NOMO-1 (cell line): Measurements from ENCODE around the gene HSD17B11.
A peak's percentile ranks its signal among the peaks of the same experiment; 100 is the strongest.
"Not testable (repeated sequence)": the region's sequence is repeated elsewhere in the genome, so short reads cannot be mapped to it uniquely, and the experiment has no call there.

ENCODE experiments used
- DNase-seq, 2 experiments: peaks; one replicate each; lab custom pipeline; 2025; ENCODE audit not compliant: unreplicated experiment in 2 of 2; lab: John Stamatoyannopoulos, UW

The HSD17B11 gene

DNA sequence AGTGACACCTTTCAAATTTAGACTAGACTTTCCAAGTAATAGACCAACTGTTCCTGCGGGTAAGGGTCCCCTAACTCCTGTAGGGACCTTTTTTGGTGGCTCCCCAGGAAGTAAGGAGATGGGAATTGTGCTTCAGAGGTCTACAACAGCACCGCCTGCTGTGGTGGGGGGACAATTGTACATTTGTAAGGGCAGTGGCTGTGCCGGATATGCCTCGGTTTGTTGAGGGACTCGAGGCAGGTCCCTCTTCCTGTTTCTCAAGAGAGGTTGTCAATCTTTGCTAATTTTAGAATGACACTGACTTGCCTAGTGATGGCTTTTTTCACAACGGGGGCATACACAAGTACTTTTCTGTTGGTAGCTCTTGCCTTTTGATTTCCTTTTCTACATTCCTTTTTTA lies 15.5 kb upstream of the HSD17B11 start:
- DNase-seq: peak; percentile 68 to 78

- DNase-seq: no peak
Observed at GRCh38 chr4:87405211-87405820, 14.3 kb upstream of the HSD17B11 start.

GRCh38 chr4:87403732-87404131 lies 12.7 kb upstream of the HSD17B11 start:
- DNase-seq: not testable (repeated sequence)

- no peak for DNase-seq
Observed at GRCh38 chr4:87399954-87400353, 9.0 kb upstream of the HSD17B11 start.

DNA sequence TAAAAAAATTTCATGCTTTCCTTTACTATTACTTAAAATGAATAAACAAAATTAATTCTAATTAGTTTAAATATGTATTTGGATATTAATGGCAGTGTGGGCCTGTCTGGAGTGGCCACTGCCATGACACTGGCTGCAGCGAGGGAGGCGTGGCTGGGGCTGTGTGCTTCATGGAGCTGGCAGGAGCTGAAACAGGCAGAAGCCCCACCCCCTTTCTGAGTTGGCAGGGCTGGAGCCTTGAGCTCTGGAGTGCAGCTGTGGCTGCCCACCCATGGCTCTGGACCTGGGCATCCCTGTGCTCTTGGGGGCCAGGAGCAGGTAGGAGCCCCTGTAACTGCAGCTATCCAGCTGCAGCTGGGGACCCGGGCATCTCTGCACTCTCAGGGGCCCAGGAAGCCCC lies 8.2 kb upstream of the HSD17B11 start:
- DNase-seq: no peak

- DNase-seq: not testable (repeated sequence)
Observed at GRCh38 chr4:87395851-87396250, 4.9 kb upstream of the HSD17B11 start.

- not testable (repeated sequence) for DNase-seq
Observed at GRCh38 chr4:87395073-87395472, 4.1 kb upstream of the HSD17B11 start.

GRCh38 chr4:87392183-87392582 lies 1.2 kb upstream of the HSD17B11 start:
- DNase-seq: no peak

DNA sequence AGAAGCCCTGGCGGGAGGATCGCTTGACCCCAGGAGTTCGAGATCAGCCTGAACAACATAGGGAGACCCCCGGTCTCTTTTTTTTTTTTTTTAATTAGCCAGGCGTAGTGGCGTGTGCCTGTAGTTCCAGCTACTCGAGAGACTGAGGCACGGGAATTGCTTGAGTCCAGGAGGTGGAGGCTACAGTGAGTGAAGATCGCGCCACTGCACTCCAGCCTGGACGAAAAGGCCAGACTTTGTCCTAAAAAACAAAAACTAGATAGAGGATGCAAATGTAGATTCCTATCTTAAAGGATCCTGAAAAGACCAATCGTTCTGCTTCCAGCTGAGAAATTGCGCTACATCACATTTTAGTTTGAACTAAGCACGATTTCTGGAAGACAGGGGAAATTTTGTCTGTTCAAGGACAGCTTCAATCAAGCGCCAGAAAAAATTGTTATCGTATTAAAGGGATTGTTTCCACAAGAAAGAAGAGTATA lies 627 bp upstream of the HSD17B11 start:
- DNase-seq: peak in 1 of 2 experiments; percentile 19

DNA sequence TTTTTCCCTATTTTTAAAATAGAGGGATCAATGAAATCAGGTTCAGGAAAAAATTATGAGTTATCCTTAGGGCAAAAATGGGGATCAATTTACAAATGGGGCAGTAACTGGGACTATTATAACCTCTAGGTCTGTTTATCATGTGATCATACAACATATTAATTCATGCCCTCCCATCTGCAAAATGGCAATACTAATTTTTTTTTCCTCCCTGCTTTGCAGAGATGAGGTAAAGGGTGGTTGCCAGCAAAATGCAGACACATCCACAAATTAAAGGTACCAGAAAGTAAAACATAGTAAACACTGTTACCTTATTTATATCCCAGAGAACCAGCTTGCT lies 467 bp downstream of the HSD17B11 start:
- DNase-seq: peak in 1 of 2 experiments; percentile 40

- DNase-seq: not testable (repeated sequence)
Observed at GRCh38 chr4:87390055-87390454, 933 bp downstream of the HSD17B11 start.

DNA sequence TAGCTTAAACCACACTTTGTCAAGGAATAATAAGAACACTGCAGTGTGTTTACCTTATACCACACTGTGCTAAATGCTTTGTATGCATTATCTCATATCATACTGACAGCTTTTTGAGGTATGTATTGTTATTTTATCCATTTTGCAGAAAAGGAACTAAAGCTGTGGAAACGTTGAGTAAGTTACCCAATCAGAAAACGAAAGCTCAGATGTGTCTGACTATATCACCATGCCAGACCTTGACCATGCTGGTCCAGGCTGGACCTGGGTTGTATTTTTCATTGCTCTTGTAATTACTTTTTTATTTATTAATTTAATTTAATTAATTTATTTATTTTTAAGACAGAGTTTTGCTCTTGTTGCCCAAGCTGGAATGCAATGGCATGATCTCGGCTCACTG lies 2.1 kb downstream of the HSD17B11 start:
- DNase-seq: peak in 1 of 2 experiments; percentile 66

GRCh38 chr4:87387237-87387636 lies 3.8 kb downstream of the HSD17B11 start:
- no peak for DNase-seq

- DNase-seq: not testable (repeated sequence)
Observed at GRCh38 chr4:87384466-87385132, 6.4 kb downstream of the HSD17B11 start.

GRCh38 chr4:87382931-87383330 lies 8.1 kb downstream of the HSD17B11 start:
- DNase-seq: no peak

GRCh38 chr4:87382116-87382515 lies 8.9 kb downstream of the HSD17B11 start:
- DNase-seq: no peak

DNA sequence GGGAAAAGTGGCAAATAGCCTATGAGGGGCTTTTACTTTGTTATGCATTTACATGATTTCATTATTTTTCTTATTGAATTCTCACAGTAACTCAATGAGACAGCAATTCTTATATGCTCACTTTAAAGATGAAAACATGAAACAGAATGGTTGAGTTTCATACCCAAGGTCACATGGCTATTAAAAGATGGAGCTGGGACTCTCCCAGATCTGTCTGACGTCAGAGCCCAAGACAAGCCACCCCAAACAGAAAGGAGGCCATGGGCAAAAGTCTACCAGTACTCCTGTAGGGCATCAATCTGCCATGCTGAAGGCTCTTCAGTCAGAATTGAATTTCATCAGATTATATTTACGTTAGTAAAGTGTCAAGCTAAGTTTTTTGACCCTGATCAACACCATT lies 13.2 kb downstream of the HSD17B11 start:
- no peak for DNase-seq

DNA sequence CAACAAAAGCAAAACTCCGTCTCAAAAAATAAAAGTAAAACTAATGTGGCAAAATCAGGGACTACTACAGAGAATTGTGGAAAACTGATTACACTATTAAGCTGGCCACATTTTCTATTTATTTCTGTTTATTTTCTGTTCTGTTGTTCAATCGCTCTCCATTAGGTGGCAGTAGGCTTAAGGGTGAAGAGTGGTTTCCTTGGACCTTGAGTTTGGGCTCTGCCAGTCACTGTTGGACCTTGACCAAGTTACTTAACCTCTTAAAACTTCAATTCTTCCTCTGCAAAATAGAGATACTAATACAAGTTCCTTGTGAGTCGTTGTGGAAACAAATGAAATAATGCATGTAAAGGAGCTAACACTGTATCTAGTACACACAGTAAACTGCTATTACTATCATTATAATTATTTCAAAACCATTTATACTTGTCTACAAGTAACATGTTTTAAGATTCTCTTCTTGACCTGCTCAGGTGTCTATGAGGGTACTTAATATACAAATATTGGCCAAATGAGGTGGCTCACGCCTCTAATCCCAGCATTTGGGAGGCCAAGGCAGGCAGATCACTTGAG lies 15.2 kb downstream of the HSD17B11 start:
- peak; percentile 13 to 49 for DNase-seq

- DNase-seq: no peak
Observed at GRCh38 chr4:87370068-87370467, 20.9 kb downstream of the HSD17B11 start.

DNA sequence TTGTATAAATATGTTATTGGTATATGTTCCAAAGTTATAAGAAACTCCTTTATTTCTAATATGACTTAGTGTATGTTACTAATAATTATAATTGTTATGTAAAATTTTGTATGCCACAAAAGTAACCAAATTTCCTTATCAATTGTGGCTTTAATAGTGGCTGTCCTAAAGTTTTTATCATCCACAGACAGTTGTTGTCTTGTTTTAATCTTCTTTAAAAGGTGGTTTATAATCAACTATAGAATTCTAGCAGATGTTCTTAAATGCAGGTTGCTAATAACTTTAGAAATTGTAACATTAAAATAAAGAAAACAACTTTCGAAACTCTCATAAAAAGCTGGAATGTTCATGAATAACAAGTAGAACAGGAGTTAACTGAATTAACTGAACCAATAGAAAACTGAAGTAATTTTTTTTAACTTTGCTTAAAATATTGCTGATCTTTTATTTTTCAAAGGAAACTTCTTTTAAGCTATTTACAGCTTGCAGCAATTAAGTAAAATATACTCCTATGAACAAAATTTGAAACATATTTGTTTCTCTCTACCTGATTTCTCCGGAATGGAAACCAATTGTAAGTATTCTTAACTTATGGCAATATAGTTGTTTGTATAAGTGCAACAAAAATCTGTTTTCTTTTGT lies 24.3 kb downstream of the HSD17B11 start:
- no peak for DNase-seq

GRCh38 chr4:87365348-87365747 lies 25.6 kb downstream of the HSD17B11 start:
- DNase-seq: no peak

GRCh38 chr4:87363552-87363951 lies 27.4 kb downstream of the HSD17B11 start:
- DNase-seq: no peak
